Uterus (tissue), 2 donors: ENCODE measurements around the gene KCNQ2.

Experiments
- POLR2A ChIP-seq, 2 donors: fragments of 450-650 bp; IDR thresholded peaks; one replicate each; pipeline ENCODE4 v1.6.1; 2016; ENCODE audit warnings: antibody characterized with exemption in 2 of 2, mild to moderate bottlenecking in 1 of 2, moderate library complexity in 1 of 2
- TF ChIP-seq, protein P1 (sequence below), 4 experiments: fragments of 200-600 bp in 2 of 4; fragments of 450-650 bp in 2 of 4; sonication (generic) in 2 of 4; IDR thresholded peaks; one replicate each; pipeline ENCODE4 v1.5.1; 2016 to 2019; ENCODE audit warnings: antibody characterized with exemption in 4 of 4, mild to moderate bottlenecking in 2 of 4, moderate library complexity in 1 of 4

DNA sequence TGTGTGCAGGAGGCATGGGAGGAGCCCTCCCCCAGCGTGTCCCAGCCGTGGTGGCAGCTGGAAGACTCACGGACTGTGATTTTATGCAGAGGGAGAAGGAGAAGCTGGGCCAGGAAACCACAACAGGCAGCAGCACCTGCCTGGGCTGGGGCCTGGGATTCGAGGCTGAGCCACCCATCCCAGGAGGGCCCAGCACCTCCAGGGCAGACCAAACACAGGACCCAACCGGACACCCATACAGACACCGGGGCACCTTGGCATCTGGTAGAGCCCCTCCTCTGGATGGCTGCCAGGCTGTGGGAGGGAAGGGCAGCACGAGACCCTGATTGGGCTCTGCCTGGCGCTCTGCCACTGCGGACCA, 69.6 kb downstream of the KCNQ2 start:
- TF ChIP-seq, protein P1, sequence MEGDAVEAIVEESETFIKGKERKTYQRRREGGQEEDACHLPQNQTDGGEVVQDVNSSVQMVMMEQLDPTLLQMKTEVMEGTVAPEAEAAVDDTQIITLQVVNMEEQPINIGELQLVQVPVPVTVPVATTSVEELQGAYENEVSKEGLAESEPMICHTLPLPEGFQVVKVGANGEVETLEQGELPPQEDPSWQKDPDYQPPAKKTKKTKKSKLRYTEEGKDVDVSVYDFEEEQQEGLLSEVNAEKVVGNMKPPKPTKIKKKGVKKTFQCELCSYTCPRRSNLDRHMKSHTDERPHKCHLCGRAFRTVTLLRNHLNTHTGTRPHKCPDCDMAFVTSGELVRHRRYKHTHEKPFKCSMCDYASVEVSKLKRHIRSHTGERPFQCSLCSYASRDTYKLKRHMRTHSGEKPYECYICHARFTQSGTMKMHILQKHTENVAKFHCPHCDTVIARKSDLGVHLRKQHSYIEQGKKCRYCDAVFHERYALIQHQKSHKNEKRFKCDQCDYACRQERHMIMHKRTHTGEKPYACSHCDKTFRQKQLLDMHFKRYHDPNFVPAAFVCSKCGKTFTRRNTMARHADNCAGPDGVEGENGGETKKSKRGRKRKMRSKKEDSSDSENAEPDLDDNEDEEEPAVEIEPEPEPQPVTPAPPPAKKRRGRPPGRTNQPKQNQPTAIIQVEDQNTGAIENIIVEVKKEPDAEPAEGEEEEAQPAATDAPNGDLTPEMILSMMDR (IDR thresholded peaks at IDR 0.05) = no peak
- no peak for TF ChIP-seq POLR2A (IDR thresholded peaks at IDR 0.05)
